ENCODE data around the gene STAG1.
"Not testable (repeated sequence)": the region's sequence is repeated elsewhere in the genome, so short reads cannot be mapped to it uniquely, and the experiment has no call there.

Gene STAG1

GRCh38 chr3:136667081-136667480 is 85.1 kb downstream of the STAG1 start:
- Histone ChIP-seq H3K4me3 (no peak overlapping the region), H3K27me3 (no peaks in the 10 kb centered on the region), H3K36me3 (no peaks in the 10 kb centered on the region), H3K9me3 (no peaks in the 10 kb centered on the region), H3K27ac (no peak overlapping the region), H3K4me1 (peaks cover 0 to 19% (median 6%) of the 10 kb centered on the region in 4 donors)
- intact Hi-C loops (cut with DNase I; ENCODE audit: low total_unique reads): no loop called here
- DNase-seq: no peak
- no peak for TF ChIP-seq CTCF (IDR thresholded peaks at IDR 0.05)

- H3K9me3 ChIP-seq; intact Hi-C loops (cut with DNase I; ENCODE audit: low total_unique reads); DNase-seq; H3K27ac ChIP-seq; H3K4me3 ChIP-seq; H3K27me3 ChIP-seq; H3K36me3 ChIP-seq: not testable (repeated sequence)
- peaks cover 0 to 12% (median 1%) of the 10 kb centered on the region in 4 donors for H3K4me1 ChIP-seq
Measured at GRCh38 chr3:136666301-136666700, 85.9 kb downstream of the STAG1 start.

- TF ChIP-seq CTCF (IDR thresholded peaks at IDR 0.05): no peak
- Histone ChIP-seq H3K4me3 (no peak overlapping the region), H3K9me3 (no peaks in the 10 kb centered on the region), H3K4me1 (peaks cover 0 to 12% (median under 1%) of the 10 kb centered on the region in 4 donors), H3K27me3 (no peaks in the 10 kb centered on the region), H3K27ac (no peak overlapping the region), H3K36me3 (no peaks in the 10 kb centered on the region)
- no peak for DNase-seq
- intact Hi-C loops (cut with DNase I; ENCODE audit: low total_unique reads): no loop called here
Measured at GRCh38 chr3:136664771-136665170, 87.4 kb downstream of the STAG1 start.

- Histone ChIP-seq H3K4me1 (peaks cover 0 to 24% (median 7%) of the 10 kb centered on the region in 4 donors), H3K27ac (no peak overlapping the region), H3K9me3 (no peaks in the 10 kb centered on the region), H3K27me3 (no peaks in the 10 kb centered on the region), H3K4me3 (no peak overlapping the region), H3K36me3 (no peaks in the 10 kb centered on the region)
- TF ChIP-seq CTCF (IDR thresholded peaks at IDR 0.05): no peak
- intact Hi-C loops (cut with DNase I; ENCODE audit: low total_unique reads): no loop called here
- no peak for DNase-seq
Measured at GRCh38 chr3:136661282-136661681, 90.9 kb downstream of the STAG1 start.

GRCh38 chr3:136658946-136659682 is 93.1 kb downstream of the STAG1 start:
- Histone ChIP-seq H3K27me3 (no peaks in the 10 kb centered on the region), H3K36me3 (no peaks in the 10 kb centered on the region), H3K9me3 (peaks cover 0 to 2% (median 0%) of the 10 kb centered on the region in 3 donors), H3K4me1 (peaks cover 0 to 15% (median 6%) of the 10 kb centered on the region in 4 donors), H3K27ac (no peak overlapping the region), H3K4me3 (no peak overlapping the region)
- no peak for TF ChIP-seq CTCF (IDR thresholded peaks at IDR 0.05)
- DNase-seq: no peak
- intact Hi-C loops (cut with DNase I; ENCODE audit: low total_unique reads): no loop called here

GRCh38 chr3:136657526-136657925 is 94.7 kb downstream of the STAG1 start:
- Histone ChIP-seq H3K9me3 (peaks cover 5 to 10% (median 9%) of the 10 kb centered on the region in 3 donors), H3K27ac (no peak overlapping the region), H3K4me1 (peaks cover 0 to 15% (median 6%) of the 10 kb centered on the region in 4 donors), H3K4me3 (no peak overlapping the region), H3K27me3 (no peaks in the 10 kb centered on the region), H3K36me3 (peaks cover 0 to 10% (median 8%) of the 10 kb centered on the region in 3 donors)
- TF ChIP-seq CTCF (IDR thresholded peaks at IDR 0.05): no peak
- no peak for DNase-seq
- intact Hi-C loops (cut with DNase I; ENCODE audit: low total_unique reads): no loop called here

Measured in tibial artery (tissue), 4 donors.